Cardiac muscle cell (in vitro differentiated cells and primary cell): Measurements from ENCODE around the gene ABCC1. TPM values are rescaled to one million over a fixed set of nuclear protein-coding genes. Genes with fewer than 3 reads are reported as not detected.
A peak's percentile ranks its signal among the peaks of the same experiment; 100 is the strongest.

ENCODE experiments used
- DNase-seq, 2 donors: peaks; one replicate each; pipeline versions ENCODE4 v3.0.0 to v3.0.0-alpha.2; 2010 to 2017; ENCODE audit warnings: low read depth in 1 of 2, low spot score in 1 of 2
- H3K27ac ChIP-seq: fragments of 200-600 bp; sonication (generic); 2 replicates; pipeline ENCODE4 v1.5.1; 2016
- H3K27me3 ChIP-seq: fragments of 200-600 bp; sonication (generic); 2 replicates; pipeline ENCODE4 v1.6.0; 2016; ENCODE audit warnings: control low read depth
- H3K36me3 ChIP-seq: fragments of 200-600 bp; sonication (generic); 2 replicates; pipeline ENCODE4 v1.5.1; 2016; ENCODE audit warnings: control low read depth
- H3K4me1 ChIP-seq: fragments of 200-600 bp; sonication (generic); 2 replicates; pipeline ENCODE4 v1.8.1; 2017; ENCODE audit warnings: low read depth, mild to moderate bottlenecking, mixed run types
- H3K4me3 ChIP-seq: fragments of 200-600 bp; sonication (generic); 2 replicates; pipeline ENCODE4 v1.5.1; 2016; ENCODE audit warnings: mild to moderate bottlenecking
- H3K9me3 ChIP-seq: fragments of 200-600 bp; sonication (generic); 2 replicates; pipeline ENCODE4 v1.5.1; 2017; ENCODE audit warnings: low read depth, mild to moderate bottlenecking, control low read depth
- polyA plus RNA-seq: library from polyadenylated mRNA; unstranded; fragments of >200 nt; fragmentation: Nextera tagmentation; extraction: Ambion mirVana; gene quantifications from 2 replicates; pipeline ENCODE4 v1.2.1, GENCODE V29; 2016
- total RNA-seq: library from RNA; depleted of rRNA; stranded (reverse); fragments of >200 nt; gene quantifications from 2 replicates; pipeline ENCODE4 v1.2.3, GENCODE V29; 2016
- TF ChIP-seq, protein P1 (sequence below): IDR thresholded peaks from 2 replicates; pipeline ENCODE4 v1.5.1; 2012; ENCODE audit warnings: low read depth, mild to moderate bottlenecking, low read length

Gene ABCC1
- total and polyA plus RNA-seq, 2 experiments from 2014 or later: 14.2 to 31.0 TPM

DNA sequence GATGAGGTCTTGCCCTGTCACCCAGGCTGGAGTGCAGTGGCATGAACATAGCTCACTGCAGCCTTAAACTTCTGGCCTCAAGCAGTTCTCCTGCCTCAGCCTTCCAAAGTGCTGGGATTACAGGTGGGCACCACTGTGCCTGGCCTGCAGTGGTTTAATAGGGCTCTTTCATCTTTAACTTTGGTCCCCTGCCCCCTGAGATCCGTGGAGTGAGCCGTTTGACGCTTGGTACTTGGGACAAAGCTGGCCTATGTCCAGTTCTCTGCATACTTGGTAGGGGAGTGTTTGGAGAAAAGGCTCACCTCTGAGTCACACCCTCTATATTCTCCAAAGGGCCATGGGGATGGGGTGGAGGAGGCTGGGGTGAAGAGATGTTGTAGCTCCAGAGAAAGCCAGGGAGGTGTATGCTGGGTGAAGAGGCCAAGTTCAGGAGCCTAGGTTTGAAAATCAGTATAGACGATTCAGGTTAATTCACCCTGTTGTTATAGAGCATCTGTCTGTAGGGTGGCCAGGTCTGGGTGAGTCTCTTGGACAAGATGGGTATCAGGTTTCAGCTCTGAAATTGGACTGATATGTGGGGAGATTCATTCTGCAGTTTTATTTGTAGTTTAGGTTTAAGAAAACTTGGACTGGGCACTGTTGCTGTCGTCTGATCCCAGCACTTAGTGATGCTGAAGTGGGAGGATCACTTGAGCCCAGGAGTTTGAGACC lies 17.6 kb downstream of the ABCC1 start:
- TF ChIP-seq, protein P1, sequence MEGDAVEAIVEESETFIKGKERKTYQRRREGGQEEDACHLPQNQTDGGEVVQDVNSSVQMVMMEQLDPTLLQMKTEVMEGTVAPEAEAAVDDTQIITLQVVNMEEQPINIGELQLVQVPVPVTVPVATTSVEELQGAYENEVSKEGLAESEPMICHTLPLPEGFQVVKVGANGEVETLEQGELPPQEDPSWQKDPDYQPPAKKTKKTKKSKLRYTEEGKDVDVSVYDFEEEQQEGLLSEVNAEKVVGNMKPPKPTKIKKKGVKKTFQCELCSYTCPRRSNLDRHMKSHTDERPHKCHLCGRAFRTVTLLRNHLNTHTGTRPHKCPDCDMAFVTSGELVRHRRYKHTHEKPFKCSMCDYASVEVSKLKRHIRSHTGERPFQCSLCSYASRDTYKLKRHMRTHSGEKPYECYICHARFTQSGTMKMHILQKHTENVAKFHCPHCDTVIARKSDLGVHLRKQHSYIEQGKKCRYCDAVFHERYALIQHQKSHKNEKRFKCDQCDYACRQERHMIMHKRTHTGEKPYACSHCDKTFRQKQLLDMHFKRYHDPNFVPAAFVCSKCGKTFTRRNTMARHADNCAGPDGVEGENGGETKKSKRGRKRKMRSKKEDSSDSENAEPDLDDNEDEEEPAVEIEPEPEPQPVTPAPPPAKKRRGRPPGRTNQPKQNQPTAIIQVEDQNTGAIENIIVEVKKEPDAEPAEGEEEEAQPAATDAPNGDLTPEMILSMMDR: no peak
- DNase-seq: peak in 1 of 2 donors; percentile 69
- no peak overlapping the region for H3K27ac ChIP-seq

DNA sequence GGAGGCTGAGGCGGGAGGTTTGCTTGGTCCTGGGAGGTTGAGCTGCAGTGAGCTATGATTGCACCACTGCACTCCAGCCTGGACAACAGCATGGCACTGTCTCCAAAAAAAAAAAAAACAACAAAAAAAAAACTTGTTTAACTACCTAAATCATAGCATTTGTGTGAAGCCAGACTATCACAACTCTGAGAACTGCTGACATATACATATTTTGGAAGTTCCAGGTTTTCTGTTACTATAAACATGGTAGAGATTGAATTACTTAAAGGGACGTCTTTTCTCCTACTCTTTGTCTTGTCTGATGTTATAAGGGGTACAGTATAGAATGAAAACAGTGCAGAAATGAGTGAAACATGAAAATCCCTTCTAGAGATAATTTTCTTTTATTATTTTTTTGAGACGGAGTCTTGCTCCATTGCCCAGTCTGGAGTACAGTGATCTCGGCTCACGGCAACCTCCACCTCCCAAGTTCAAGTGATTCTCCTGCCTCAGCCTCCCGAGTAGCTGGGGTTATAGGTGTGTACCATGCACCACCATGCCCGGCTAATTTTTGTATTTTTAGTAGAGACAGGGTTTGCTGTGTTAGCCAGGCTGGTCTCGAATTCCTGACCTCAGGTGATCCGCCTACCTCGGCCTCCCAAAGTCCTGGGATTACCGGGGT lies 18.4 kb downstream of the ABCC1 start:
- no peak for DNase-seq
- no peaks in the 10 kb centered on the region for H3K4me1 ChIP-seq
- TF ChIP-seq, protein P1: no peak
- no peaks in the 10 kb centered on the region for H3K36me3 ChIP-seq
- no peak overlapping the region for H3K4me3 ChIP-seq
- H3K27ac ChIP-seq: no peak overlapping the region
- no peaks in the 10 kb centered on the region for H3K27me3 ChIP-seq
- no peaks in the 10 kb centered on the region for H3K9me3 ChIP-seq

More for the DNA sequence above, 17.6 kb downstream of the ABCC1 start:
- Histone ChIP-seq H3K27me3 (no peaks in the 10 kb centered on the region), H3K4me3 (no peak overlapping the region), H3K36me3 (no peaks in the 10 kb centered on the region), H3K9me3 (no peaks in the 10 kb centered on the region), H3K4me1 (no peaks in the 10 kb centered on the region)

GRCh38 chr16:15970202-15970601 lies 20.8 kb downstream of the ABCC1 start:
- no peak for DNase-seq
- H3K4me3 ChIP-seq: no peak overlapping the region
- no peaks in the 10 kb centered on the region for H3K9me3 ChIP-seq
- TF ChIP-seq, protein P1: no peak
- no peaks in the 10 kb centered on the region for H3K36me3 ChIP-seq
- H3K27me3 ChIP-seq: no peaks in the 10 kb centered on the region
- H3K4me1 ChIP-seq: no peaks in the 10 kb centered on the region
- no peak overlapping the region for H3K27ac ChIP-seq

- no peak overlapping the region for H3K27ac ChIP-seq
- TF ChIP-seq, protein P1: no peak
- H3K36me3 ChIP-seq: no peaks in the 10 kb centered on the region
- no peak overlapping the region for H3K4me3 ChIP-seq
- H3K27me3 ChIP-seq: no peaks in the 10 kb centered on the region
- H3K9me3 ChIP-seq: no peaks in the 10 kb centered on the region
- DNase-seq: no peak
- no peaks in the 10 kb centered on the region for H3K4me1 ChIP-seq
These were observed 21.5 kb downstream of the ABCC1 start for GRCh38 chr16:15970743-15971439.

- TF ChIP-seq, protein P1: no peak
- H3K4me1 ChIP-seq: no peaks in the 10 kb centered on the region
- H3K9me3 ChIP-seq: no peaks in the 10 kb centered on the region
- no peak for DNase-seq
- H3K36me3 ChIP-seq: no peaks in the 10 kb centered on the region
- no peak overlapping the region for H3K4me3 ChIP-seq
- no peak overlapping the region for H3K27ac ChIP-seq
- H3K27me3 ChIP-seq: no peaks in the 10 kb centered on the region
These were observed 22.0 kb downstream of the ABCC1 start for GRCh38 chr16:15971440-15971815.
